Mesendoderm (in vitro differentiated cells): ENCODE data around the gene SF3A1.

Source experiments
- DNase-seq: peaks from one replicate; pipeline ENCODE4 v3.0.0; 2013
- H2AK5ac ChIP-seq: 2 replicates; pipeline ENCODE4 v1.6.1; 2013; ENCODE audit warnings: low read length, inconsistent platforms
- H2BK120ac ChIP-seq: 2 replicates; pipeline ENCODE4 v1.6.1; 2013; ENCODE audit warnings: low read depth, mild to moderate bottlenecking, low read length, moderate library complexity, mixed read lengths
- H2BK15ac ChIP-seq: replicated peaks from 2 replicates; pipeline ENCODE4 v1.6.1; 2013; ENCODE audit warnings: low read depth, mild to moderate bottlenecking, moderate library complexity
- H2BK5ac ChIP-seq: 2 replicates; pipeline ENCODE4 v1.6.1; 2013; ENCODE audit warnings: low read length, inconsistent platforms
- H3K18ac ChIP-seq: 2 replicates; pipeline ENCODE4 v1.6.1; 2013; ENCODE audit warnings: mild to moderate bottlenecking, low read length, mixed read lengths
- H3K23ac ChIP-seq: one replicate; pipeline ENCODE4 v1.6.1; 2013; ENCODE audit warnings: low read length
- H3K27ac ChIP-seq: 2 replicates; pipeline ENCODE4 v1.5.1; 2013; ENCODE audit warnings: low read depth, mild to moderate bottlenecking, inconsistent platforms, low read length, moderate library complexity
- H3K27me3 ChIP-seq: 2 replicates; pipeline ENCODE4 v1.6.1; 2013; ENCODE audit warnings: low read length, control low read depth, mild to moderate bottlenecking, inconsistent platforms; ENCODE audit not compliant: insufficient read depth, poor library complexity
- H3K36me3 ChIP-seq: 2 replicates; pipeline ENCODE4 v1.6.1; 2013; ENCODE audit warnings: low read length, inconsistent platforms; ENCODE audit not compliant: control insufficient read depth, insufficient read depth
- H3K4ac ChIP-seq: one replicate; pipeline ENCODE4 v1.6.1; 2013; ENCODE audit warnings: low read depth, mild to moderate bottlenecking, low read length, moderate library complexity
- H3K4me1 ChIP-seq: 2 replicates; pipeline ENCODE4 v1.6.1; 2013; ENCODE audit warnings: low read depth, low read length, inconsistent platforms; ENCODE audit not compliant: control insufficient read depth
- H3K4me2 ChIP-seq: 2 replicates; pipeline ENCODE4 v1.6.1; 2013; ENCODE audit warnings: low read length
- H3K4me3 ChIP-seq: 2 replicates; pipeline ENCODE4 v1.5.1; 2013; ENCODE audit warnings: mild to moderate bottlenecking, low read length
- H3K56ac ChIP-seq: one replicate; pipeline ENCODE4 v1.6.1; 2013; ENCODE audit warnings: low read length
- H3K79me1 ChIP-seq: 2 replicates; pipeline ENCODE4 v1.6.1; 2013; ENCODE audit warnings: low read length, inconsistent platforms
- H3K79me2 ChIP-seq: 2 replicates; pipeline ENCODE4 v1.6.1; 2013; ENCODE audit warnings: mild to moderate bottlenecking, low read length; ENCODE audit not compliant: control insufficient read depth, insufficient read depth
- H3K9ac ChIP-seq: 2 replicates; pipeline ENCODE4 v1.6.1; 2013; ENCODE audit warnings: low read length, inconsistent platforms
- H4K5ac ChIP-seq: one replicate; pipeline ENCODE4 v1.6.1; 2013; ENCODE audit warnings: low read length
- H4K8ac ChIP-seq: one replicate; pipeline ENCODE4 v1.6.1; 2013; ENCODE audit warnings: low read depth, mild to moderate bottlenecking, control low read depth, low read length, moderate library complexity
- WGBS: extraction: QIAGEN DNeasy Blood & Tissue Kit; methylation state at CpG from one replicate; pipeline ENCODE4 v1.1.7; 2013; ENCODE audit warnings: low lambda C conversion rate, missing lambda C conversion rate; ENCODE audit not compliant: insufficient coverage; ENCODE audit errors: extremely low coverage; 5-methylcytosine and 5-hydroxymethylcytosine counted together

SF3A1 gene

DNA sequence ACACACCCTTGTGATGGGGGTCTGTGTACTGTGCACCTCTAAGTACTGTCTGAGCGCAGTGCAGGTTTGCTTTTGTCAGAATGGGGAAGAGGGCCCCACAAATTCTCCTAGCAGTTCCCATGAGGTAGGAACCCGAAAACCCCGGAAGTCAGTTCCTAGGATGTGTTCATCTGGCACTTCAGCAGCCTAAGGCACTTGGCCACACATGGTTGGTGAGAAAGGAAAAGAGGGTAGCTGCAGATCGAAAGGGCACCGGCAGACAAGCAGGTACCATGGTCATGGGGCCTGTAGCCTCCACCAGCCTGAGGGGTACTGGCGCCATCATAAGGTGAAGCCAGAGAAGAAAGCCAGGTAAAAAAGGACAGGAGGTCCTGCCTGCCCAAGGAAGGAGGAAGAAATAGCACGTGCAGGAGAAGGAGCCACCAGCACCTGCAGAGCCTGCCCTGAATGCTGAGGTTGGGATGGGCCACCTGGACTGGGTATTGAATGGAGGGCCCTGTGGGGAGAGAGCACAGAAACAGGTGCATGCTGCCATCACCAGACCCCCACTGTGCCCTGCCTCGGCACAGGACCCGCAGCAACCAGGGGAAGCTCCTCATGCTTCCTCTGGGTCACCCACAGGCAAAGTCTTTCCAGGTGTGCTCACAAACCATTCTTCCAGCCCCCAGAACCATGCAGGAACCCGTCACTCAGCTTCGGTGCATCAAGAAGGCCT is 59.3 kb downstream of the SF3A1 start:
- Histone ChIP-seq H3K4me2 (no peak overlapping the region), H3K9ac (no peak overlapping the region), H4K5ac (no peak overlapping the region), H3K4me3 (no peak overlapping the region), H3K79me1 (no peaks in the 10 kb centered on the region), H2BK15ac (no peak overlapping the region), H3K36me3 (no peaks in the 10 kb centered on the region), H4K8ac (no peak overlapping the region), H3K23ac (no peak overlapping the region), H3K27me3 (no peaks in the 10 kb centered on the region), H3K79me2 (no peaks in the 10 kb centered on the region), H2AK5ac (no peak overlapping the region), H3K18ac (no peak overlapping the region), H3K27ac (no peak overlapping the region), H2BK5ac (no peak overlapping the region), H3K4me1 (no peaks in the 10 kb centered on the region), H3K4ac (no peak overlapping the region), H3K56ac (no peak overlapping the region), H2BK120ac (no peak overlapping the region)
- DNase-seq, result no peak
- no CpG with 5 or more reads among the region's 11 CpGs for WGBS

DNA sequence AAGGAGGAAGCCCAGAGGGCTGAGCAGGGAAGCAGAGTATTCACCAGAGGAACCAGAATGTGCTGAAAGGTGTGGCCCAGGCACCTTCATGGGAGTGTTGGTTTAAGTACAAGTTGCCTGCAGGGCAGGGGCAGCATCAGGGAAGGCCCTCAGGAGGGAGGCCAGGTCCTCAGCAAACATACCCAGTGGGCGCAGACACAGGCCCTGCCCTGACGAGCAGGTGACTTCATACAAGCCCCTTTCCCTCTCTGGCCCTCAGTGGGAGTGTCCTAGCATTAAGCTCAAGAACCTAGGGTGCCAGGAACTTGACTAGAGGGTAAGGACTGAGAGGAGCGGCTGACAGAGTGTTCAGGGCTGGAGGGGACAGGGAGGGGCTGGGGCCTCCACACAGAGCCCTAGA is 59.9 kb downstream of the SF3A1 start:
- no peak overlapping the region for H3K18ac ChIP-seq
- H3K79me2 ChIP-seq, result no peaks in the 10 kb centered on the region
- WGBS, result no CpG with 5 or more reads among the region's 3 CpGs
- no peak for DNase-seq
- no peak overlapping the region for H3K23ac ChIP-seq
- H4K8ac ChIP-seq, result no peak overlapping the region
- no peak overlapping the region for H2BK5ac ChIP-seq
- no peak overlapping the region for H3K56ac ChIP-seq
- H3K4ac ChIP-seq, result no peak overlapping the region
- H3K36me3 ChIP-seq, result no peaks in the 10 kb centered on the region
- no peaks in the 10 kb centered on the region for H3K27me3 ChIP-seq
- H2BK120ac ChIP-seq, result no peak overlapping the region
- H4K5ac ChIP-seq, result no peak overlapping the region
- no peaks in the 10 kb centered on the region for H3K4me1 ChIP-seq
- H3K27ac ChIP-seq, result no peak overlapping the region
- H3K79me1 ChIP-seq, result no peaks in the 10 kb centered on the region
- no peak overlapping the region for H3K9ac ChIP-seq
- H3K4me2 ChIP-seq, result no peak overlapping the region
- no peak overlapping the region for H2BK15ac ChIP-seq
- no peak overlapping the region for H2AK5ac ChIP-seq
- no peak overlapping the region for H3K4me3 ChIP-seq

DNA sequence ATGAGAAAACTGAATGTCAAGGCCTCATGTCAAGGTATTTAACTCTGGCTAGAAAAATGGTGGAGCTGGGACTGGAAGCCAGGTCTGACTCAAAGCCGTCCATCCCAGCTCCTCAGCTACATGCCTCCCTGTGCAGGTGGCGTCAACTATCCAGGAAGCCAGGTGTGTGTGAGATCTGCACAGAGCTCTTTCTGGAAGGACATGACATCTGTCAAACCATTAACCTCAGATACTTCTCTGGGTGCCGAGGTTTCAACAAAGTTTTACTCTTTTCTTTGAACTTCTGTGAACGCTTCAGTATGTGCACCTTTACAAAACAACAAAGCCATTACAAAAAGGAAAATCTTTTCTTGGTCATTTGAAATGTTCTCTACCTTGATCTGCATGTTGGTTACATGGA is 60.4 kb downstream of the SF3A1 start:
- Histone ChIP-seq H3K27ac (no peak overlapping the region), H2BK15ac (no peak overlapping the region), H3K79me1 (no peaks in the 10 kb centered on the region), H3K4me1 (no peaks in the 10 kb centered on the region), H3K9ac (no peak overlapping the region), H3K4ac (no peak overlapping the region), H3K27me3 (no peaks in the 10 kb centered on the region), H3K4me3 (no peak overlapping the region), H3K56ac (no peak overlapping the region), H3K79me2 (no peaks in the 10 kb centered on the region), H4K5ac (no peak overlapping the region), H4K8ac (no peak overlapping the region), H3K4me2 (no peak overlapping the region), H2BK120ac (no peak overlapping the region), H2BK5ac (no peak overlapping the region), H2AK5ac (no peak overlapping the region), H3K36me3 (no peaks in the 10 kb centered on the region), H3K18ac (no peak overlapping the region), H3K23ac (no peak overlapping the region)
- DNase-seq, result no peak
- no CpG with 5 or more reads among the region's 4 CpGs for WGBS

DNA sequence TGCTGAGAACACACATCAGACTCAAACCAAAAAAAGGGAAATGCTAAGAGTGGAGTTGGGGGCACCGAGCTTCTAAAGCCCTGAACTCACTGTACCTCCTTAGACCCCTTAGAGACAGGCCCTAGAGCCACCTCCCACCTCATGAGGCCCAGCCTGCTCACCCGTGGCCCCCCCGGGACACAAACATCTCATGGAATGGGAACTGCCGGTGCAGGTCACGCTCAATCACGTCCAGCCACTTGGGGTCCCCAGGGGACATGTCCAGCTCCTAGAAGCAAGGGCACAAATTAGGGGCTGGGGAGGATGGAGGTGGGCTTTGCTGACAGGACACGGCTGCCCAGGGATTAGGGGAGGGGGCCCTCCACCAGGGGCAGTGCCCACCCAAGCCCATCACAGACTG is 61.1 kb downstream of the SF3A1 start:
- no peak overlapping the region for H3K56ac ChIP-seq
- H3K4ac ChIP-seq, result no peak overlapping the region
- H3K79me1 ChIP-seq, result no peaks in the 10 kb centered on the region
- H3K4me3 ChIP-seq, result no peak overlapping the region
- no peak overlapping the region for H2BK5ac ChIP-seq
- no peaks in the 10 kb centered on the region for H3K27me3 ChIP-seq
- no peak overlapping the region for H2AK5ac ChIP-seq
- no CpG with 5 or more reads among the region's 7 CpGs for WGBS
- no peak overlapping the region for H3K27ac ChIP-seq
- no peaks in the 10 kb centered on the region for H3K36me3 ChIP-seq
- no peak overlapping the region for H2BK15ac ChIP-seq
- H4K8ac ChIP-seq, result no peak overlapping the region
- H3K4me1 ChIP-seq, result no peaks in the 10 kb centered on the region
- no peak overlapping the region for H3K4me2 ChIP-seq
- no peak overlapping the region for H4K5ac ChIP-seq
- H3K9ac ChIP-seq, result no peak overlapping the region
- no peak overlapping the region for H2BK120ac ChIP-seq
- DNase-seq, result no peak
- H3K23ac ChIP-seq, result no peak overlapping the region
- H3K18ac ChIP-seq, result no peak overlapping the region
- no peaks in the 10 kb centered on the region for H3K79me2 ChIP-seq

DNA sequence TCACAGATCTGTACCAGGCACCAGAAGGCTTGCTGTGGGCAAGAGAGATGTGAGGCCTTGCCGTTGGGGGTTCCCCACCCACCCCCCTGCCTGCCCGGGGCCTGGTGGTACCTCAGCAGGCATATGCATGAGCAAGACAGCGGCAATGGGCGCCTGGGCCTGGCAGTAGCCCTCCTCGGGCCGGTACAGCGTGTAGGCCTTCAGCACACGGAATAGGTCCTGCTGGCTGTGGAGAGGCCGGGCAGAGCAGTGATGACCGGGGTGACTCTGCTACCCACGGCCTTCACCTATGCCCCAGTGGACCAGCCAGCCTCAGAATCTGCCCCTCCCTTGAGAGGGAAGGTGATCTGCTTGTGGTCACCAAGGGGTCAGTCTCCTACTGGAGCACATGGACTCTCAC is 61.9 kb downstream of the SF3A1 start:
- H3K18ac ChIP-seq, result no peak overlapping the region
- H3K9ac ChIP-seq, result no peak overlapping the region
- no peak overlapping the region for H3K4ac ChIP-seq
- no peaks in the 10 kb centered on the region for H3K79me1 ChIP-seq
- no peak overlapping the region for H2AK5ac ChIP-seq
- no peak overlapping the region for H4K8ac ChIP-seq
- H2BK120ac ChIP-seq, result no peak overlapping the region
- no peak overlapping the region for H4K5ac ChIP-seq
- no peak overlapping the region for H2BK15ac ChIP-seq
- no peaks in the 10 kb centered on the region for H3K27me3 ChIP-seq
- no peaks in the 10 kb centered on the region for H3K36me3 ChIP-seq
- no peak for DNase-seq
- no peak overlapping the region for H2BK5ac ChIP-seq
- no peak overlapping the region for H3K4me3 ChIP-seq
- no peak overlapping the region for H3K23ac ChIP-seq
- H3K4me2 ChIP-seq, result no peak overlapping the region
- no CpG with 5 or more reads among the region's 11 CpGs for WGBS
- H3K4me1 ChIP-seq, result peaks cover 5% of the 10 kb centered on the region
- no peak overlapping the region for H3K27ac ChIP-seq
- H3K56ac ChIP-seq, result no peak overlapping the region
- no peaks in the 10 kb centered on the region for H3K79me2 ChIP-seq

DNA sequence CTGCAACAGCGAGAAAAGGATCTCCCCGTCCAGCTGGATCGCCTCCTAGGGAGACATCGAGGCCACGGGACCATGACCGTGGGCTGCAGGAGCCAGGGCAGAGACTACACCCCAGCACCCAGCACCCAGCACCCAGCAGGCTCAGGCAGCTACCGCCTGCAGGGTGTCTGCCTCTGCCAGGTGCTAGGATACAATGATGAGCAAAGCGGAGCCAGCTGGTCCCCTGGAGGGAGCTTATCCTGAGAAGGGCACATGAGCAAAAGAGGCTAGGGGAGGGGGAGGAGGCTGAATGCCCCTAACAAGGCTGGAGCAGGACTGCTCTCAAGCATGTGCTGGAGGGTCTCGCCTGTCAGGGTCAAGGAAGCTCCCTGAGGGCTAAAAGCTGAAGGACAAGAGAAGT is 62.6 kb downstream of the SF3A1 start:
- no CpG with 5 or more reads among the region's 9 CpGs for WGBS
- Histone ChIP-seq H3K18ac (no peak overlapping the region), H2BK120ac (no peak overlapping the region), H2BK5ac (no peak overlapping the region), H3K4me1 (peaks cover 5% of the 10 kb centered on the region), H3K79me1 (no peaks in the 10 kb centered on the region), H4K5ac (no peak overlapping the region), H3K4me3 (no peak overlapping the region), H3K4ac (no peak overlapping the region), H2AK5ac (no peak overlapping the region), H3K27ac (no peak overlapping the region), H3K23ac (no peak overlapping the region), H3K79me2 (no peaks in the 10 kb centered on the region), H3K27me3 (no peaks in the 10 kb centered on the region), H4K8ac (no peak overlapping the region), H3K36me3 (no peaks in the 10 kb centered on the region), H3K9ac (no peak overlapping the region), H2BK15ac (no peak overlapping the region), H3K4me2 (no peak overlapping the region), H3K56ac (no peak overlapping the region)
- DNase-seq, result no peak
